Stimulated activated CD8-positive, alpha-beta memory T cell treated with anti-CD3 and anti-CD28 coated beads, Interleukin-2, amount 100 ng/mL, for 1 hour (primary cell): Measurements from ENCODE around the gene NEU2.

ENCODE experiments used
- DNase-seq, 2 donors: peaks; one replicate each; pipeline ENCODE4 v3.0.0-alpha.2; 2020; ENCODE audit warnings: low read depth in 2 of 2

Gene NEU2

GRCh38 chr2:233032551-233033320 is at the start of gene NEU2:
TSS of gene NEU2 (plus strand) at chr2:233032672. CDS start at chr2:233032672, 0 bp downstream.
- DNase-seq = no peak

GRCh38 chr2:232982926-232983668 is 49.4 kb upstream of the NEU2 start:
- DNase-seq = no peak

- no peak for DNase-seq
Observed at GRCh38 chr2:232983669-232984140, 48.8 kb upstream of the NEU2 start.

- DNase-seq = no peak
Observed at GRCh38 chr2:232984451-232985207, 47.8 kb upstream of the NEU2 start.

- no peak for DNase-seq
Observed at GRCh38 chr2:232986155-232986554, 46.3 kb upstream of the NEU2 start.

GRCh38 chr2:232993231-232993821 is 39.1 kb upstream of the NEU2 start:
- no peak for DNase-seq

- DNase-seq = no peak
Observed at GRCh38 chr2:232994446-232994845, 38.0 kb upstream of the NEU2 start.

- no peak for DNase-seq
Observed at GRCh38 chr2:232997749-232998665, 34.5 kb upstream of the NEU2 start.

- no peak for DNase-seq
Observed at GRCh38 chr2:232998666-232998985, 33.8 kb upstream of the NEU2 start.

- no peak for DNase-seq
Observed at GRCh38 chr2:232999354-232999753, 33.1 kb upstream of the NEU2 start.

- no peak for DNase-seq
Observed at GRCh38 chr2:233000886-233001750, 31.4 kb upstream of the NEU2 start.

GRCh38 chr2:233002829-233003657 is 29.4 kb upstream of the NEU2 start:
- no peak for DNase-seq

GRCh38 chr2:233003658-233004555 is 28.6 kb upstream of the NEU2 start:
- DNase-seq = no peak

- no peak for DNase-seq
Observed at GRCh38 chr2:233005096-233005495, 27.4 kb upstream of the NEU2 start.

GRCh38 chr2:233006648-233007047 is 25.8 kb upstream of the NEU2 start:
- no peak for DNase-seq

GRCh38 chr2:233007270-233007669 is 25.2 kb upstream of the NEU2 start:
- DNase-seq = no peak

GRCh38 chr2:233007739-233008138 is 24.7 kb upstream of the NEU2 start:
- DNase-seq = no peak

GRCh38 chr2:233009661-233010060 is 22.8 kb upstream of the NEU2 start:
- DNase-seq = no peak
